Measurements from ENCODE around the gene C6orf62.
"Not testable (repeated sequence)": the region's sequence is repeated elsewhere in the genome, so short reads cannot be mapped to it uniquely, and the experiment has no call there.

C6orf62 gene

GRCh38 chr6:24742216-24742738 is 23.3 kb upstream of the C6orf62 start:
- DNase-seq = no peak

- DNase-seq = no peak
Observed at GRCh38 chr6:24740861-24741260, 21.9 kb upstream of the C6orf62 start.

DNA sequence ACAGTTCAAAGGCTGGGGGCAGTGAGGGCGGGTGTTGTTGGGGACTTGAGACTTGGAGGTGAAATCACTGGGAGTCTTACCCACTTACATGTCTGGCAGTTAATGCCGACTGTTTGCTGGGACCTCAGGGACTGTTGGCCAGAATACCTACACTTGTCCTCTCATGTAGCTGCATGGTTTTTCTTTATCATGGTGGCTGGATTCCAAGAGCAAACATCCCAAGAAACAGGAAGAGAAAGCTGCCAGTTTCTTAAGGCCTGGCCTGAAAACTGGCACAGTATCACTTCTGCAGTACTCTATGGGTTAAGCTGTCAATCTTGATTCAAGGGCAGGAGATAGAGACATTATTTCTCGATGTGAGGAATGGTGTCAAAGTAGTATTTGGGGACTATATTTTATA is 19.8 kb upstream of the C6orf62 start:
- no peak for DNase-seq

GRCh38 chr6:24734710-24735109 is 15.8 kb upstream of the C6orf62 start:
- not testable (repeated sequence) for DNase-seq

DNA sequence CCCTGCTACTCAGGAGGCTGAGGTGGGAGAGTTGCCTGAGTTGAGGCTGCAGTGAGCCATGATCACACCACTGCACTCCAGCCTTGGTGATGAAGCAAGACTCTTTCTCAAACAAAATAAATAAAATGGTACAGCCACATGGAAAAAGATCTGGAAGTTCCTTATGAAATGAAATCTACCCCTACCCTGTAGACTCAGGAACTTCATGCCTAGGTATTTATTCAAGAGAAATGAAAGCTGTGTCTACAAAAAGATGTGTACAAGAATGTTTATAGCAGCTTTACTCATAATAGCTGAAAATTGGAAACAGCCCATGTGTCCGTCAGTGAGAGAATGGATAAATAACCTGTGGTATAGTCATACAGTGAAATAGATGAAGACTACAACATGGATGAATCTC is 15.2 kb upstream of the C6orf62 start:
- no peak for DNase-seq

DNA sequence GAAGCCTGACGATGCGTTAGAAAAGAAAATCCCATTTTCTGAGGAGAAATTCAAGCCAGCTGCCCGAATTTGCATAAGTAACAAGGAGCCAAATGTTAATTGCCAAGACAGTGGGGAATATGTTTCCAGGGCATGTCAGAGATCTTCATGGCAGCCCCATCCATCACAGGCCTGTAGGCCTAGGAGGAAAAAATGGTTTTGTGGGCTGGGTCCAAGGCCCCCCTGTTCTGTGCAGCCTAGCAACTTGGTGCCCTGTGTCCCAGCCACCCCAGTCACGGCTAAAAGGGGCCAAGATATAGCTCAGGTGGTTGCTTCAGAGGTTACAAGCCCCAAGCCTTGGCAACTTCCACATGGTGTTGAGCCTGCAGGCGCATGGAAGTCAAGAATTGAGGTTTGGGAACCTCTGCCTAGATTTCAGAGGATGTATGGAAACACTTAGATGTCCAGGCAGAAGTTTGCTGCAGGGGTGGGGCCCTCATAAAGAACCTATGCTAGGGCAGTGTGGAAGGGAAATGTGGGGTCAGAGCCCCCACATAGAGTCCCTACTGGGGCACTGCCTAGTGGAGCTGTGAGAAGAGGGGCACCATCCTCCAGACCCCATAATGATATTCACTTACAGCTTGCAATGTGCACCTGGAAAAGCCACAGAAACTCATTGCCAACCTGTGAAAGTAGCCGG is 12.6 kb upstream of the C6orf62 start:
- DNase-seq = not testable (repeated sequence)

GRCh38 chr6:24730653-24731052 is 11.7 kb upstream of the C6orf62 start:
- DNase-seq = not testable (repeated sequence)

DNA sequence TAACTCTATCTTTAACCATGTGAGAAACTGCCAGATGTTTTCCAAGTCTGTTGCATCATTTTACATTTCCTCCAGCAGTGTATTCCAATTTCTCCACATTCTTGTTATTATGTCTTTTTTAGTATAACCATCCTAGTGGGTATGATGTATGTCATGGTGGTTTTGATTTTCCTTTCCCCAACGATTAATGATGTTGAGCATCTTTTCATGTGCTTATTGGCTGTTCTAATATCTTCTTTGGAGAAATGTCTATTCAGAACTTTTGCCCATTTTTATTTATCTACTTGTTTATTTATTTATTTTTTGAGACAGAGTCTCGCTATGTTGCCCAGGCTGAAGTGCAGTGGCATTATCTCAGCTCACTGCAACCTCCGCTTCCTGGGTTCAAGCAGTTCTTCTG is 4.3 kb upstream of the C6orf62 start:
- no peak for DNase-seq

GRCh38 chr6:24721461-24722215 is 2.7 kb upstream of the C6orf62 start:
- DNase-seq = peak; percentile 97

DNA sequence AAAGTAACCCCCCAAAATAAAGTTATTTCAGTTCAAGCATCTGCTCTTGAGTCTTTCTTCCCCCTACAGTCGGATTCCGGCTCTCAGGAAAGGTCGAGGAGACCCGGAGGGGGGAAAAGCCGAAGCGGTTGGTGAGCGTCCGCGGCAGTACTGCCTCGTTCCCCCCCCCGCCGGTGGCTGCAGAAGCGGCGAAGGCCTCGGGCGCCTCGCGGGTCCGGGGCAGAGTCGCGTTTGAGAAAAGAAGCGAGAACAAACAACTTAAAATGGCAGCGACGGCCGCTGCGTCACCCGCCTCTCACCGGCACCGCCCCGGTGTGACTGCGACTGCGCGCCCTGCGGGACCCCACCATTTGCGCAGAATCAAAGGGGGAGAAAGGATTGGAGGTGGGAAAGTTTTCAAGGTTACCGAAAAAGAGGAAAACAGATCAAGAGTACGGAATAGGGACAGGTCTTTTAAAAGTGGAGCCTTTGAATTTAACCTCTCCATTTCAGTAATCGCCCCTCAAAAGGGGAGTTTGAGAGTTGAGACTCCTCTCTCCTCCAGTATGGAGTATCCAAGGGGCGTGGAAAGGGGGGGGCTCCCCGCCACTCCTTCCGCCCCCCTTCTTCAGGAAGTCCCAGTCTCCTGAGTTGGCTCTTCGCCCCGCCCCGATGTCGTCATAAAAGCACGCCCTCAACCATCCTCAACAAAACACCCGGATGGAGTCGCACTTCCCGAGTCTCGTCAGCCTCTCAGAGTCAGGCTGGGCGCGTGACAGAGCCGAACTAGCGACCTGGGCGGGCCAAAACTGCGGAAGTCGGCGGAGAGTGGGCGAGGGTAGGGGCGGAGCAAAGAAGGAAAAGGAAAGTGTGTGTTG is 1.9 kb upstream of the C6orf62 start:
- DNase-seq = peak; percentile 100

- peak; percentile 52 for DNase-seq
Observed at GRCh38 chr6:24720131-24720603, 1.2 kb upstream of the C6orf62 start.

DNA sequence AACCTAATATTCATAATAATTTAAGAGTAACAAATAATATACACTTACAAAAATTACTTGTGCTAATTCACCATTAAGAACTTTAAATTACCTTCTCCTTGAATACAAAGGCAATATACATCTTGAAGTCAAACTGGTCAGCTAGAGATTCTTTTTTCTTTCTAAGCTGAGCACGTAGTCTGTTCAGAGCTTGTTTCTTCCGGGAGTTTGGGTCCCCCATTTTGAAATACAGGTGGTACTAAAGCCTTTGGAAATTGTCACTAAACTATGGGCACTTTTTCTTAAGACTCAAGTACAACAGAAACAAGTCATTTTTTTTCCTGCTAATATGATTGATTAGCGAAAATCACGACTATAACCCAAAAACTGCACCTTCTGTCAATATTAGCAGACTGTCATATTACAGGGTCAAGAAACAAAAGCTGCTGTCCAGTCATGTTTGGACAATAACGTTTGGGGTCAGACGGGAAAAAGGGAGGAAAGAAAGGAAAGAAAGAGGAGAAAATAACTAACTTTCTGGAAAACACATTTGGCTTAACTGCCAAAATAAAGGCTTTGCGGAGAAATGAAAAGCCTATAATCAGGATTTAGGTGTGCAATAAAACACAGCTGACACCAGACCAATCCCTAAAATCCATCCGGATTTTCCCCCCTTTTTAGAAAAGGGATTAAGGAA is 367 bp downstream of the C6orf62 start:
- peak; percentile 76 for DNase-seq

GRCh38 chr6:24716602-24717148 is 2.3 kb downstream of the C6orf62 start:
- not testable (repeated sequence) for DNase-seq

GRCh38 chr6:24710519-24711303 is 8.2 kb downstream of the C6orf62 start:
- DNase-seq = peak; percentile 24

- no peak for DNase-seq
Observed at GRCh38 chr6:24709014-24709711, 9.8 kb downstream of the C6orf62 start.

GRCh38 chr6:24708612-24709011 is 10.3 kb downstream of the C6orf62 start:
- DNase-seq = no peak

GRCh38 chr6:24704468-24704867 is 14.5 kb downstream of the C6orf62 start:
- no peak for DNase-seq

DNA sequence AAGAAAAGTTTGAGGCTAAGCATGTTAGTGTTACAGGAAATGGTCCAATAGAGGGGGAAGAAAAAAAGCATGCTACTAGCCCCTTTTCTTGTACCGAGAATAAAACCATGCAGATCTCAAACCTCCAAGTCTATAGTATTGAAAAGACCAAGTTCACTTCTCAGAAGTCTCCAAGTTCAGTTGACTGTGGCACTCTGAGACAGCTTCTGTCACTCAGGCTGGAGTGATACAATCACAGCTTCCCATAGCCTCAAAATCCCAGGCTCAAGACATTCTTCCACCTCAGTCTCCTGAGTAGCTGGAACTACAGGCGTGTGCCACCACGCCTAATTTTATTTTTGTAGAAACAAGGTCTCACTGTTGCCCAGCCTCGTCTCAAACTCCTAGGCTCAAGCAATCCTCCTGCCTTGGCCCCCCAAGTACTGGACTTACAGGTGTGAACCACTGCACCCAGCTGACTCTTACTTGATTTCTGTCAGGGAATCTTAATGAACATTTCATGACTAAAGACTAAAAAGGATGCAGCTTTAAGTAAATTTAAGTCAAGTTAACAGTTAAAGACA is 16.2 kb downstream of the C6orf62 start:
- no peak for DNase-seq

GRCh38 chr6:24699521-24700359 is 19.2 kb downstream of the C6orf62 start:
- no peak for DNase-seq

Measured in NCI-H82 (cell line).